Omental fat pad (tissue), 4 donors: ENCODE data around the gene RINT1. TPM values are rescaled to one million over a fixed set of nuclear protein-coding genes. Genes with fewer than 3 reads are reported as not detected.

Source experiments
- ATAC-seq: fragments of 150-250 bp; one replicate; pipeline ENCODE4 v1.9.1; 2016; ENCODE audit warnings: mild to moderate bottlenecking, moderate library complexity; ENCODE audit not compliant: low FRiP score
- DNase-seq: peaks from one replicate; pipeline ENCODE4 v3.0.0-alpha.2; 2019; ENCODE audit warnings: low spot score
- CTCF ChIP-seq, 3 donors: fragments of 450-650 bp; IDR thresholded peaks; one replicate each; pipeline ENCODE4 v1.5.1; 2016 to 2017; ENCODE audit warnings: antibody characterized with exemption in 3 of 3, mild to moderate bottlenecking in 3 of 3, moderate library complexity in 2 of 3
- total RNA-seq, 4 donors: library from RNA; depleted of rRNA; stranded (reverse); fragments of >200 nt; gene quantifications; one replicate each; pipeline ENCODE4 v1.1.0, GENCODE V29; 2016

Gene RINT1
- 10 to 100 TPM; 12.7 to 25.7 (median 14.8) TPM for total RNA-seq

GRCh38 chr7:105531792-105532671 is at the start of gene RINT1:
RINT1 (plus strand) TSS chr7:105532201; CDS start chr7:105532316, 115 bp downstream.
- DNase-seq (peak; percentile 62), ATAC-seq (peak; percentile 99)
- no peak for TF ChIP-seq CTCF (IDR thresholded peaks at IDR 0.05)

GRCh38 chr7:105487579-105488571 is 44.1 kb upstream of the RINT1 start:
- no peak for ATAC-seq
- TF ChIP-seq CTCF (IDR thresholded peaks at IDR 0.05), result no peak
- DNase-seq, result no peak

DNA sequence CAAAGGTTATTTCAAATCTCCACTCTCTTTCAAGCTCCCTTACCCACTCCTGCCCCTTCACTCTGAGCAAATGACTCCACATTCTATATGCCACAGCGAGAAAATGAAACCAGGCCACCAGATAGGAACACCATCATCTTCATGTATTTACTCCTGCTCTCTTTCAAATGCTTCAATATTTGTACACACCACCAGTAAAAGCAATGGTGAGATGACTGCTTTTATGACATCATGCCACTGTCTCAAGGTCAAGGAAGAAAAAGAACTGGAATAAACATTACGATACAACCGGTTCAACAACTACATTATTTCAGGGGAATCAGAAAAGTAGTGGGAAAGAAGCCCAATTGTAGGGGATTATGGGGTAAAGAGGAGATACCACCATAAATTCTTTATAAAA is 42.6 kb upstream of the RINT1 start:
- TF ChIP-seq CTCF (IDR thresholded peaks at IDR 0.05), result no peak
- ATAC-seq (no peak), DNase-seq (no peak)

DNA sequence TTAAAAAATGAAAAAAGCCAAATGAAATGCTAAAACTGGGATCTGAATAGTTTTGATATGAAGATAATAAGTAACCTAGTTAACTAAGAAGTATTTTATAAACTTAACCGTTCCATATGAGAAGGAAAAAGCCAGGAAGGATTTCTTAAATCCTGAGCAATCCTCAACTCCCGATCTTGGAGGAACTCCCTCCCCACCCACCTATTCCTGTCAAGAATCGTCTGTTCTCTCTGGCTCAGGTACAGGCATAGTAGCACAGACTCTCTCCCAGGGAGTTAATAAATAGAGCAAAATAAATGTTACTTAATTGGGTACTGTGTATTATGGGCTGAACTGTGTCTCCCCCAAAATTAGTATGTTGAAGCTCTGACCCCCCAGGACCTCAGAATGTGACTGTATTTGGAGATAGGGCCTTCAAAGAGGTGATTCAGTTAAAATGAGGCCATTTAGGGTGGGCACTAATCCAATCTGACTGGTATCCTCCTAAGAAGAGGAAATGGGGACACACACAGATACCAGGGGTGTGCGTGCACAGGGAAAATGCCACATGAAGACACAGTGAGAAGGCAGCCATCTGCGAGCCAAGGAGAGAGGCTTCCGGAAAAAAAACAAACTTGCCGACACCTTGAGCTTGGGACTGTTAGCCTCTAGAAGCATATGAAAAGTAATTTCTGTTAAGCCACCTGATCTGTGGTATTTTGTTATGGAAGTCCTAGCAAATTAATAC is 38.6 kb upstream of the RINT1 start:
- no peak for TF ChIP-seq CTCF (IDR thresholded peaks at IDR 0.05)
- ATAC-seq (no peak), DNase-seq (no peak)

GRCh38 chr7:105493923-105494315 is 38.1 kb upstream of the RINT1 start:
- no peak for DNase-seq
- ATAC-seq, result no peak
- no peak for TF ChIP-seq CTCF (IDR thresholded peaks at IDR 0.05)

DNA sequence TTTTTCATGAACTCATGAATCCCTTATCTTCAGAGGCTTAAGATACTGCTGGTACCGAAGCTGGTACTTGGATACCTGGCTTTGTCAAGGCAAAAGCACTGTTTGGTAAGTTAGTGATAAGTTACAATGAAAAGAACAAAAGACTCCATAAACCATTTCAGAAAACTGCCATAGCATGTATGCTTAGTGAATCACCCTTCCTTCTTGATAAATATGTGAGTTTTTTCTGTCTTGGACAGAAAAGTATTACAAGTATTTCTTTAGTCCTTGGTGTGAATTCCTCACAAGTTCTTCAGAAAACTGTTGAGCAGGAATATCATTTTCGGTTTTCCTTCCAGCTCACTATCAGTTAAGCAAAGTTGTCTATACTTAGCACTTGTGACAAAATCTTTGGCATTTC is 35.5 kb upstream of the RINT1 start:
- DNase-seq, result no peak
- no peak for TF ChIP-seq CTCF (IDR thresholded peaks at IDR 0.05)
- ATAC-seq, result no peak
